ENCODE results near the gene ATF7IP.

The ATF7IP gene

DNA sequence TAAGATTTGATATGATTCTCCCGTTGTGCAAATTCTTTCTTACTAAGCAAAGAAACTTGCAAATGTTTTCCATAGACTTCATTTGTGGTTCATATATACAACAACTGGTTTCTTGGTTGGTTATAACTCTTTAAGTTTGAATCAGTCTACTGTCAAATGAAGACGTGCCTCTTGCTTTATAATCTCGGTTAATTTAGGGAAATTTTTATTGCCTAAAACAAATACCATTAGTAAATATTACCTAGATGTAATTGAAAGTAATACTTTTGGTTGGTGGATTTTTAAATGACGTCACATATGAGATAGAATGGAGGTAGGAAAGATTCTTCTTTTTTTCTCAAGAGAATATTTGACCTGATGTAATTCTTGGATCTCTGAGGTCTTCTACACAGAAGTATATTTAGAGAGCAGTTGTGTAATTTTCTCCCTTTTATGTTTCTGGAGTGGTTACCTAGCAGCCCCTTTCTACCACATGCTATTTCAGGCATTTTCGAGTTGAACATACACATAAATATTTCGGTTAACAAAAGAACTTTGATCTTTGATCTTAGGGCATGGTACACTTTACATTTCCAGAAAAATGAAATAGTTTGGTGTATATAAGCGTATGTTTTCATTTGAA is 1.7 kb downstream of the ATF7IP start:
- Histone ChIP-seq H3K27me3 (replicated peaks; ENCODE audit: control insufficient read depth, insufficient read depth, low read length) (no peaks in the 10 kb centered on the region), H3K36me3 (ENCODE audit: control insufficient read depth, insufficient read depth, low read length) (peaks cover 2% of the 10 kb centered on the region), H3K4me3 (replicated peaks; ENCODE audit: low read depth, low read length) (peak overlapping the region; percentile 70)
- TF ChIP-seq, protein P1, sequence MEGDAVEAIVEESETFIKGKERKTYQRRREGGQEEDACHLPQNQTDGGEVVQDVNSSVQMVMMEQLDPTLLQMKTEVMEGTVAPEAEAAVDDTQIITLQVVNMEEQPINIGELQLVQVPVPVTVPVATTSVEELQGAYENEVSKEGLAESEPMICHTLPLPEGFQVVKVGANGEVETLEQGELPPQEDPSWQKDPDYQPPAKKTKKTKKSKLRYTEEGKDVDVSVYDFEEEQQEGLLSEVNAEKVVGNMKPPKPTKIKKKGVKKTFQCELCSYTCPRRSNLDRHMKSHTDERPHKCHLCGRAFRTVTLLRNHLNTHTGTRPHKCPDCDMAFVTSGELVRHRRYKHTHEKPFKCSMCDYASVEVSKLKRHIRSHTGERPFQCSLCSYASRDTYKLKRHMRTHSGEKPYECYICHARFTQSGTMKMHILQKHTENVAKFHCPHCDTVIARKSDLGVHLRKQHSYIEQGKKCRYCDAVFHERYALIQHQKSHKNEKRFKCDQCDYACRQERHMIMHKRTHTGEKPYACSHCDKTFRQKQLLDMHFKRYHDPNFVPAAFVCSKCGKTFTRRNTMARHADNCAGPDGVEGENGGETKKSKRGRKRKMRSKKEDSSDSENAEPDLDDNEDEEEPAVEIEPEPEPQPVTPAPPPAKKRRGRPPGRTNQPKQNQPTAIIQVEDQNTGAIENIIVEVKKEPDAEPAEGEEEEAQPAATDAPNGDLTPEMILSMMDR (IDR thresholded peaks at IDR 0.05; ENCODE audit: insufficient read depth, low read length, poor library complexity, severe bottlenecking), result no peak
- DNase-seq (ENCODE audit: extremely low read depth, insufficient read length), result peak; percentile 71

DNA sequence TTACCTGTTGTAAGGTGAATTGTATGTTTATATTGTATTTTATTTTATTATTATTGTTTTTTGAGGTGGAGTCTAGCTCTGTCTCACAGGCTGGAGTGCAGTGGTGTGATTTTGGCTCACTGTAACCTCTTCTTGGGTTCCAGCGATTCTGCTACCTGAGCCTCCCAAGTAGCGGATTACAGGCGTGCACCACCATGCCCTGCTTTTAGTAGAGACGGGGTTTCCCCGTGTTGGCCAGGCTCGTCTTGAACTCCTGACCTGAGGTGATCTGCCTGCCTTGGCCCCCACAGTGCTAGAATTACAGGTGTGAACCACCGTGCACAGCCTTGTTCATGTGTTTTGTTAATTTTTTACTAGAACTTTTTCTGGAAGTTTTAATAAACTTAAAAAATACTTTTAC is 3.8 kb downstream of the ATF7IP start:
- DNase-seq (ENCODE audit: extremely low read depth, insufficient read length), result no peak
- peaks cover 2% of the 10 kb centered on the region for H3K36me3 ChIP-seq (ENCODE audit: control insufficient read depth, insufficient read depth, low read length)
- no peak overlapping the region for H3K4me3 ChIP-seq (replicated peaks; ENCODE audit: low read depth, low read length)

DNA sequence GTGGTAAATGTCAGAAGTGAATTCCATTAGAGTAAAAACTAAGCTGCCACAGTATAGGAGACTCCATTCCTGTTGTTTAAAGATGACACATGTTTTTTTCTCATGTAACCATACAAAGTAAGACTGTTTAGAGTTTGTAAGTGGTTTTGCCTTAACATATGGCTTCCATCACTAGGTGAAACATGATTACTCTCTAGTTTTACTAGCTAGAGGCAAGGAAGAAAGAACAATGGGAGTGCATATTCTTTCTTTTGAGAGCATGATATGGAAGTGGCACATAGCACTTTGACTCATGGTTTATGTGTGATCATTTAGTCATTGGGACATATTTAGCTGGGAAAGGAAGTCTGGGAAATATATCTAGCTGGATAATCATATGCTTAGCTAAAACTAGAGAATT is 7.7 kb downstream of the ATF7IP start:
- no peak for DNase-seq (ENCODE audit: extremely low read depth, insufficient read length)
- TF ChIP-seq, protein P1 (IDR thresholded peaks at IDR 0.05; ENCODE audit: insufficient read depth, low read length, poor library complexity, severe bottlenecking), result no peak
- Histone ChIP-seq H3K27me3 (replicated peaks; ENCODE audit: control insufficient read depth, insufficient read depth, low read length) (no peaks in the 10 kb centered on the region), H3K4me3 (replicated peaks; ENCODE audit: low read depth, low read length) (no peak overlapping the region), H3K36me3 (ENCODE audit: control insufficient read depth, insufficient read depth, low read length) (peaks cover 2% of the 10 kb centered on the region)

More for the DNA sequence above, 3.8 kb downstream of the ATF7IP start:
- H3K27me3 ChIP-seq (replicated peaks; ENCODE audit: control insufficient read depth, insufficient read depth, low read length), result no peaks in the 10 kb centered on the region
- TF ChIP-seq, protein P1 (IDR thresholded peaks at IDR 0.05; ENCODE audit: insufficient read depth, low read length, poor library complexity, severe bottlenecking), result no peak

DNA sequence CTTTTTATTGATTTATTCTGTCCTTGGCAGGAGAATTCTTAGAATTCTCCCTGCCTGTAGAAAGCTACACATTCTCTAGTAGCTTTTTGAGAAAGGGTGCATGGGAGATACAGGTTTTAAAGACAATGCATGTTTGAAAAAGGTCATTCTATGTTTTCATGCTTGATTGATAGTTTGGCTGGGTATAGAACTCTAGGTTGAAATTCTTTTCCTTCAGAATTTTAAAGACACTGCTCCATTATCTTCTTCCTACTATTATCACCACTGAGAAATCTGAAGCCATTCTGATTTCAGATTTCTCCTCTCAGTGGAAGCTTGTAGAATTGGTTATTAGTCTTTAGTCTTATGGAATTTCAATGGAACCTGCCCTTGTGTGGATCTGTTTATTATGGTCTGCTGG is 14.0 kb downstream of the ATF7IP start:
- Histone ChIP-seq H3K4me3 (replicated peaks; ENCODE audit: low read depth, low read length) (no peak overlapping the region), H3K27me3 (replicated peaks; ENCODE audit: control insufficient read depth, insufficient read depth, low read length) (no peaks in the 10 kb centered on the region), H3K36me3 (ENCODE audit: control insufficient read depth, insufficient read depth, low read length) (no peaks in the 10 kb centered on the region)
- TF ChIP-seq, protein P1 (IDR thresholded peaks at IDR 0.05; ENCODE audit: insufficient read depth, low read length, poor library complexity, severe bottlenecking), result no peak
- DNase-seq (ENCODE audit: extremely low read depth, insufficient read length), result no peak

DNA sequence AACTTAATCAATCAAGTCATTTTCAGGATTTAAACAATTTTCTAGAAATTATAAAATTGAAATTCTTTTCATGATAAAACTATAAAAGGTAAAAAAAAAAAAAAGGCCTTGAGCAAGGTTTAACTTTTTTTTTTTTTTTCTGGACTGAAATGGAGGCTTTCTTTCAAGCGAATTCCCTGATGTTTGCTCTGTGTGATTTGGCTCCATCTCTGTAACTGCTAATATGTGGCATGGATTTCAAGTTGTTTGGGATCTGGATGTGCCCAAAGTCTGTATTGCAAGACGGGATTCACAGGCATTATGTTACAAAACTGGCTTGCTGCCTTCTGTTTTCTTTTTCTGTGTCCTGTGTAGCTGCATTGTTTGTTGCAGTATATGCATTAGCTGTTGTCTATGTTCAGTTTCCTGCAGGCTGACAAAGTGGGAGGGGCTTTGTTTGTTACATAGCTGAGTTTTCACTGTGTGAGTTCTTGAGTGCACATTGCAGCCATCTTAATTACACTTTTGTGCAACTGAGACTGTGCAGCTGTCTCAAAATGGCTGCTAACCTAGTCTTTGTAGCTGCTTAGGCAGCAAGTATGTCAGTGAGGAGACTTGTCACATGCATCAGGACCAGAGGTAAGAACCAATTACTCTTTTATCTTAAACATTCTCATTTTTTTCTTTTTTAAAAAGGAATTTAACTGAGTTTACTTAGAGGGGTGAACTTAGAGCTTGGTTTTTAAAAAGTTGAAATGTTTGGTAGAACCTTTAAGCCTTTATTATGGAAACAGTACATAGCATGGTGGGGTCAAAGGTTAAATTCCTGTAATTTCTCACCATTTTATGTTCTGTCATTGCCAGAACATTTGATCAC is 19.5 kb downstream of the ATF7IP start:
- H3K27me3 ChIP-seq (replicated peaks; ENCODE audit: control insufficient read depth, insufficient read depth, low read length), result no peaks in the 10 kb centered on the region
- no peaks in the 10 kb centered on the region for H3K36me3 ChIP-seq (ENCODE audit: control insufficient read depth, insufficient read depth, low read length)
- DNase-seq (ENCODE audit: extremely low read depth, insufficient read length), result peak; percentile 77
- TF ChIP-seq, protein P1 (IDR thresholded peaks at IDR 0.05; ENCODE audit: insufficient read depth, low read length, poor library complexity, severe bottlenecking), result no peak
- H3K4me3 ChIP-seq (replicated peaks; ENCODE audit: low read depth, low read length), result peak overlapping the region; percentile 60
